ENCODE data around the gene SRGAP1.
"Not testable (repeated sequence)": the region's sequence is repeated elsewhere in the genome, so short reads cannot be mapped to it uniquely, and the experiment has no call there.

Gene SRGAP1

GRCh38 chr12:63880235-63880634, 35.7 kb downstream of the SRGAP1 start:
- DNase-seq; H3K4me1 ChIP-seq (ENCODE audit: control extremely low read depth in 1 of 4, control insufficient read depth in 4 of 4, insufficient read depth in 4 of 4, low read length in 3 of 4); CTCF ChIA-PET; H3K27me3 ChIP-seq (replicated peaks in 2 of 5; ENCODE audit: control insufficient read depth in 4 of 5, insufficient read depth in 5 of 5, low read length in 4 of 5); H3K27ac ChIP-seq (ENCODE audit: insufficient read depth in 1 of 2, low read depth in 1 of 2, low read length in 2 of 2, poor library complexity in 1 of 2, severe bottlenecking in 2 of 2); H3K36me3 ChIP-seq (ENCODE audit: control insufficient read depth in 4 of 4, insufficient read depth in 4 of 4, low read length in 3 of 4); H3K4me3 ChIP-seq (ENCODE audit: control insufficient read depth in 1 of 7, extremely low read depth in 1 of 7, insufficient read depth in 4 of 7, low read depth in 2 of 7, low read length in 6 of 7); H3K9me3 ChIP-seq (ENCODE audit: control extremely low read depth in 1 of 5, control insufficient read depth in 4 of 5, insufficient read depth in 2 of 5, low read depth in 1 of 5, low read length in 4 of 5); POLR2A ChIA-PET: not testable (repeated sequence)
- 97% methylated on average over 6 of the region's 9 CpGs for WGBS (ENCODE audit: insufficient coverage)

GRCh38 chr12:63880742-63881263, 36.3 kb downstream of the SRGAP1 start:
- H3K4me3 ChIP-seq (ENCODE audit: control insufficient read depth in 1 of 7, extremely low read depth in 1 of 7, insufficient read depth in 4 of 7, low read depth in 2 of 7, low read length in 6 of 7), result no peak overlapping the region
- no peaks in the 10 kb centered on the region for H3K27me3 ChIP-seq (replicated peaks in 2 of 5; ENCODE audit: control insufficient read depth in 4 of 5, insufficient read depth in 5 of 5, low read length in 4 of 5)
- DNase-seq, result no peak
- no peaks in the 10 kb centered on the region for H3K36me3 ChIP-seq (ENCODE audit: control insufficient read depth in 4 of 4, insufficient read depth in 4 of 4, low read length in 3 of 4)
- WGBS (ENCODE audit: insufficient coverage), result 100% methylated on average over 2 of the region's 6 CpGs
- no peaks in the 10 kb centered on the region for H3K9me3 ChIP-seq (ENCODE audit: control extremely low read depth in 1 of 5, control insufficient read depth in 4 of 5, insufficient read depth in 2 of 5, low read depth in 1 of 5, low read length in 4 of 5)
- no peaks in the 10 kb centered on the region for H3K4me1 ChIP-seq (ENCODE audit: control extremely low read depth in 1 of 4, control insufficient read depth in 4 of 4, insufficient read depth in 4 of 4, low read length in 3 of 4)
- CTCF ChIA-PET, result no interaction called here
- no peak overlapping the region for H3K27ac ChIP-seq (ENCODE audit: insufficient read depth in 1 of 2, low read depth in 1 of 2, low read length in 2 of 2, poor library complexity in 1 of 2, severe bottlenecking in 2 of 2)
- POLR2A ChIA-PET, result no interaction called here

GRCh38 chr12:63882844-63883243, 38.3 kb downstream of the SRGAP1 start:
- 100% methylated on average over 2 of the region's 2 CpGs for WGBS (ENCODE audit: insufficient coverage)
- CTCF ChIA-PET, result no interaction called here
- Histone ChIP-seq H3K9me3 (ENCODE audit: control extremely low read depth in 1 of 5, control insufficient read depth in 4 of 5, insufficient read depth in 2 of 5, low read depth in 1 of 5, low read length in 4 of 5) (no peaks in the 10 kb centered on the region), H3K27me3 (replicated peaks in 2 of 5; ENCODE audit: control insufficient read depth in 4 of 5, insufficient read depth in 5 of 5, low read length in 4 of 5) (no peaks in the 10 kb centered on the region), H3K4me3 (ENCODE audit: control insufficient read depth in 1 of 7, extremely low read depth in 1 of 7, insufficient read depth in 4 of 7, low read depth in 2 of 7, low read length in 6 of 7) (no peak overlapping the region), H3K36me3 (ENCODE audit: control insufficient read depth in 4 of 4, insufficient read depth in 4 of 4, low read length in 3 of 4) (no peaks in the 10 kb centered on the region), H3K27ac (ENCODE audit: insufficient read depth in 1 of 2, low read depth in 1 of 2, low read length in 2 of 2, poor library complexity in 1 of 2, severe bottlenecking in 2 of 2) (no peak overlapping the region), H3K4me1 (ENCODE audit: control extremely low read depth in 1 of 4, control insufficient read depth in 4 of 4, insufficient read depth in 4 of 4, low read length in 3 of 4) (no peaks in the 10 kb centered on the region)
- POLR2A ChIA-PET, result no interaction called here
- no peak for DNase-seq

- Histone ChIP-seq H3K27me3 (replicated peaks in 2 of 5; ENCODE audit: control insufficient read depth in 4 of 5, insufficient read depth in 5 of 5, low read length in 4 of 5) (no peaks in the 10 kb centered on the region), H3K4me1 (ENCODE audit: control extremely low read depth in 1 of 4, control insufficient read depth in 4 of 4, insufficient read depth in 4 of 4, low read length in 3 of 4) (no peaks in the 10 kb centered on the region), H3K36me3 (ENCODE audit: control insufficient read depth in 4 of 4, insufficient read depth in 4 of 4, low read length in 3 of 4) (no peaks in the 10 kb centered on the region), H3K9me3 (ENCODE audit: control extremely low read depth in 1 of 5, control insufficient read depth in 4 of 5, insufficient read depth in 2 of 5, low read depth in 1 of 5, low read length in 4 of 5) (no peaks in the 10 kb centered on the region), H3K27ac (ENCODE audit: insufficient read depth in 1 of 2, low read depth in 1 of 2, low read length in 2 of 2, poor library complexity in 1 of 2, severe bottlenecking in 2 of 2) (no peak overlapping the region), H3K4me3 (ENCODE audit: control insufficient read depth in 1 of 7, extremely low read depth in 1 of 7, insufficient read depth in 4 of 7, low read depth in 2 of 7, low read length in 6 of 7) (no peak overlapping the region)
- DNase-seq, result no peak
- WGBS (ENCODE audit: insufficient coverage), result 100% methylated on average over 2 of the region's 2 CpGs
- ChIA-PET POLR2A (no interaction called here), CTCF (no interaction called here)
These were observed 40.9 kb downstream of the SRGAP1 start for GRCh38 chr12:63885401-63885800.

- CTCF ChIA-PET, result interaction anchor here (1.2 kb wide), 1 partner anchor 9 kb away, joined by 3 read pairs; no protein-coding TSS in a partner anchor
- no peak for DNase-seq
- no peak overlapping the region for H3K4me3 ChIP-seq (ENCODE audit: control insufficient read depth in 1 of 7, extremely low read depth in 1 of 7, insufficient read depth in 4 of 7, low read depth in 2 of 7, low read length in 6 of 7)
- H3K4me1 ChIP-seq (ENCODE audit: control extremely low read depth in 1 of 4, control insufficient read depth in 4 of 4, insufficient read depth in 4 of 4, low read length in 3 of 4), result no peaks in the 10 kb centered on the region
- no peaks in the 10 kb centered on the region for H3K27me3 ChIP-seq (replicated peaks in 2 of 5; ENCODE audit: control insufficient read depth in 4 of 5, insufficient read depth in 5 of 5, low read length in 4 of 5)
- H3K27ac ChIP-seq (ENCODE audit: insufficient read depth in 1 of 2, low read depth in 1 of 2, low read length in 2 of 2, poor library complexity in 1 of 2, severe bottlenecking in 2 of 2), result no peak overlapping the region
- WGBS (ENCODE audit: insufficient coverage), result 96% methylated on average over 8 of the region's 8 CpGs
- H3K9me3 ChIP-seq (ENCODE audit: control extremely low read depth in 1 of 5, control insufficient read depth in 4 of 5, insufficient read depth in 2 of 5, low read depth in 1 of 5, low read length in 4 of 5), result no peaks in the 10 kb centered on the region
- H3K36me3 ChIP-seq (ENCODE audit: control insufficient read depth in 4 of 4, insufficient read depth in 4 of 4, low read length in 3 of 4), result no peaks in the 10 kb centered on the region
- POLR2A ChIA-PET, result no interaction called here
These were observed 44.6 kb downstream of the SRGAP1 start for GRCh38 chr12:63888908-63889635.

- 93% methylated on average over 6 of the region's 12 CpGs for WGBS (ENCODE audit: insufficient coverage)
- Histone ChIP-seq H3K27ac (ENCODE audit: insufficient read depth in 1 of 2, low read depth in 1 of 2, low read length in 2 of 2, poor library complexity in 1 of 2, severe bottlenecking in 2 of 2) (no peak overlapping the region), H3K9me3 (ENCODE audit: control extremely low read depth in 1 of 5, control insufficient read depth in 4 of 5, insufficient read depth in 2 of 5, low read depth in 1 of 5, low read length in 4 of 5) (no peaks in the 10 kb centered on the region), H3K27me3 (replicated peaks in 2 of 5; ENCODE audit: control insufficient read depth in 4 of 5, insufficient read depth in 5 of 5, low read length in 4 of 5) (no peaks in the 10 kb centered on the region), H3K4me1 (ENCODE audit: control extremely low read depth in 1 of 4, control insufficient read depth in 4 of 4, insufficient read depth in 4 of 4, low read length in 3 of 4) (no peaks in the 10 kb centered on the region), H3K36me3 (ENCODE audit: control insufficient read depth in 4 of 4, insufficient read depth in 4 of 4, low read length in 3 of 4) (no peaks in the 10 kb centered on the region), H3K4me3 (ENCODE audit: control insufficient read depth in 1 of 7, extremely low read depth in 1 of 7, insufficient read depth in 4 of 7, low read depth in 2 of 7, low read length in 6 of 7) (no peak overlapping the region)
- POLR2A ChIA-PET, result no interaction called here
- DNase-seq, result no peak
- CTCF ChIA-PET, result no interaction called here
These were observed 45.4 kb downstream of the SRGAP1 start for GRCh38 chr12:63889721-63890509.

GRCh38 chr12:63893170-63893569, 48.7 kb downstream of the SRGAP1 start:
- WGBS (ENCODE audit: insufficient coverage), result 100% methylated on average over 1 of the region's 1 CpG

More at GRCh38 chr12:63893170-63893569, 48.7 kb downstream of the SRGAP1 start:
- H3K27ac ChIP-seq (ENCODE audit: insufficient read depth in 1 of 2, low read depth in 1 of 2, low read length in 2 of 2, poor library complexity in 1 of 2, severe bottlenecking in 2 of 2), result no peak overlapping the region
- H3K4me3 ChIP-seq (ENCODE audit: control insufficient read depth in 1 of 7, extremely low read depth in 1 of 7, insufficient read depth in 4 of 7, low read depth in 2 of 7, low read length in 6 of 7), result no peak overlapping the region
- H3K4me1 ChIP-seq (ENCODE audit: control extremely low read depth in 1 of 4, control insufficient read depth in 4 of 4, insufficient read depth in 4 of 4, low read length in 3 of 4), result peaks cover 0 to 6% (median 5%) of the 10 kb centered on the region in 4 experiments
- CTCF ChIA-PET, result no interaction called here
- no peaks in the 10 kb centered on the region for H3K27me3 ChIP-seq (replicated peaks in 2 of 5; ENCODE audit: control insufficient read depth in 4 of 5, insufficient read depth in 5 of 5, low read length in 4 of 5)
- no peaks in the 10 kb centered on the region for H3K36me3 ChIP-seq (ENCODE audit: control insufficient read depth in 4 of 4, insufficient read depth in 4 of 4, low read length in 3 of 4)
- DNase-seq, result no peak
- POLR2A ChIA-PET, result interaction anchor here (0.6 kb wide), 1 partner anchor 18 kb away, joined by 3 read pairs; no protein-coding TSS in a partner anchor
- H3K9me3 ChIP-seq (ENCODE audit: control extremely low read depth in 1 of 5, control insufficient read depth in 4 of 5, insufficient read depth in 2 of 5, low read depth in 1 of 5, low read length in 4 of 5), result no peaks in the 10 kb centered on the region
